ENCODE results near the gene CTSF. TPM values are rescaled to one million over a fixed set of nuclear protein-coding genes. Genes with fewer than 3 reads are reported as not detected.
A peak's percentile ranks its signal among the peaks of the same experiment; 100 is the strongest.
"Not testable (repeated sequence)": the region's sequence is repeated elsewhere in the genome, so short reads cannot be mapped to it uniquely, and the experiment has no call there.

CTSF gene
- total RNA-seq, 2 donors from 2014 or later, result 5.0 to 18.6 TPM

DNA sequence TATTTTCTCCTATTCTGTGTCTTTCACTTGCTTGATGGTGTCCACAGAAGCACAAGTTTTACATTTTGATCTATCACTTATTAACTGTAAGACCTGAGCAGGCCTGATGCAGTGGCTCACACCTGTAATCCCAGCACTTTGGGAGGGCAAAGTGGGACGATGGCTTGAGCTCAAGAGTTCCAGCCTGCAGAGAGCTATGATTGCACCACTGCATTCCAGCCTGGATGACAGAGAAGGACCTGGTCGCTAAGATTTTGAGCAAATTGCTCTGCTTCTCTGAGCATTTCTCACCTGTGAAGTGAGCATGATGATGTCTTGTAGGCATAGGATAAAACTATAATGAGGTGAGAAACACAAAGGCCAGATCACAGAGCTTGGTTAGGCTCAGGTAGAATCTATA, 17.7 kb upstream of the CTSF start:
- no peaks in the 10 kb centered on the region for H3K4me1 Mint-ChIP-seq
- Histone ChIP-seq H3K27me3 (ENCODE audit: control insufficient read depth, insufficient read depth, low read length, poor library complexity, severe bottlenecking) (no peaks in the 10 kb centered on the region), H3K4me3 (ENCODE audit: low read length) (no peak overlapping the region), H3K36me3 (ENCODE audit: control insufficient read depth, insufficient read depth, low read length) (no peaks in the 10 kb centered on the region), H3K4me1 (ENCODE audit: control insufficient read depth, insufficient read depth, low read length) (no peaks in the 10 kb centered on the region), H3K27ac (ENCODE audit: low read depth, low read length) (no peak overlapping the region), H3K9ac (ENCODE audit: extremely low read depth, low read length, poor library complexity, severe bottlenecking) (no peak overlapping the region), H3K9me3 (ENCODE audit: control insufficient read depth, low read length) (peaks cover 25% of the 10 kb centered on the region)
- peaks cover 60% of the 10 kb centered on the region for H3K9me3 Mint-ChIP-seq
- WGBS, 2 experiments (ENCODE audit: insufficient coverage in 1 of 2, insufficient read length in 1 of 2), result 51 to 78% methylated on average over 2 of the region's 2 CpGs
- no peak for DNase-seq
- peaks cover 1% of the 10 kb centered on the region for H3K36me3 Mint-ChIP-seq (ENCODE audit: low read depth)
- no peak overlapping the region for H3K4me3 Mint-ChIP-seq
- peaks cover 22% of the 10 kb centered on the region for H3K27me3 Mint-ChIP-seq (ENCODE audit: insufficient read depth)
- H3K27ac Mint-ChIP-seq, result no peak overlapping the region
- no peak for TF ChIP-seq CTCF (conservative IDR thresholded peaks at IDR 0.05)

DNA sequence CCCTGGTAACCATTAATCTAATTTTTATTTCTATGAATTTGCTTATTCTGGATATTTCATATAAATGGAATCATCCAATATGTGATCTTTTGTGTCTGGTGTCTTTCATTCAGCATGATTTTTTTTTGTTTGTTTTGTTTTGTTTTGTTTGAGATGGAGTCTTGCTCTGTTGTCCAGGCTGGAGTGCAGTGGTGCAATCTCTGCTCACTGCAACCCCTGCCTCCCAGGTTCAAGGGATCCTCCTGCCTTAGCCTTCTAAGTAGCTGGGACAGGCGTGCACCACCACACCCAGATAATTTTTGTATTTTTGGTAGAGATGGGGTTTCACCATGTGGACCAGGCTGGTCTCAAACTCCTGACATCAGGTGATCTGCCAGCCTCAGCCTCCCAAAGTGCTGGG, 17.0 kb upstream of the CTSF start:
- H3K9me3 Mint-ChIP-seq, result peaks cover 57% of the 10 kb centered on the region
- not testable (repeated sequence) for H3K4me3 Mint-ChIP-seq; H3K27ac Mint-ChIP-seq; H3K4me3 ChIP-seq (ENCODE audit: low read length); H3K9ac ChIP-seq (ENCODE audit: extremely low read depth, low read length, poor library complexity, severe bottlenecking); H3K36me3 ChIP-seq (ENCODE audit: control insufficient read depth, insufficient read depth, low read length); H3K4me1 ChIP-seq (ENCODE audit: control insufficient read depth, insufficient read depth, low read length); H3K36me3 Mint-ChIP-seq (ENCODE audit: low read depth); H3K27me3 ChIP-seq (ENCODE audit: control insufficient read depth, insufficient read depth, low read length, poor library complexity, severe bottlenecking); H3K4me1 Mint-ChIP-seq; DNase-seq; H3K27ac ChIP-seq (ENCODE audit: low read depth, low read length)
- peaks cover 20% of the 10 kb centered on the region for H3K27me3 Mint-ChIP-seq (ENCODE audit: insufficient read depth)
- peaks cover 18% of the 10 kb centered on the region for H3K9me3 ChIP-seq (ENCODE audit: control insufficient read depth, low read length)
- WGBS, 2 experiments (ENCODE audit: insufficient coverage in 1 of 2, insufficient read length in 1 of 2), result 88% methylated on average over 1 of the region's 1 CpG; no CpG with 5 or more reads in 1 of the 2 experiments

GRCh38 chr11:66582565-66583147, 14.2 kb upstream of the CTSF start:
- H3K27ac ChIP-seq (ENCODE audit: low read depth, low read length); H3K9ac ChIP-seq (ENCODE audit: extremely low read depth, low read length, poor library complexity, severe bottlenecking): not testable (repeated sequence)

DNA sequence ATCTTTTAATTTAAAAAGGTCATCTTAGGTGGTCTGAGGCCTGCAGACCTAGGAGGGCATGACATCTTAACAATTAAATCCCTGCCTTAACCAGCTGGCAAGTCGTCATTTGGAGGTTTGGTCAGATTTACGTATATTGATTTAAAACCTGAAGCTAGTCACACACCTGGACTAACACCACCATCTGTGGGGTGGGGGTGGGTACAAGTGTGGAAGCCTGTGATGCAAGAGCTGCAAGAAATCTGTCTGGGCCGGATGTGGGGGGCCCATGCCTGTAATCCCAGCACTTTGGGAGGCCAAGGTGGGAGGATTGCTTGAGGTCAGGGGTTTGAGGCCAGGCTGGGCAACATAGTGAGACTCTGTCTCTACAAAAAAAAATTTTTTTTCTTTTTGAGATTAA, 12.9 kb upstream of the CTSF start:
- Mint-ChIP-seq H3K36me3 (ENCODE audit: low read depth) (peaks cover 1% of the 10 kb centered on the region), H3K27me3 (ENCODE audit: insufficient read depth) (peaks cover 27% of the 10 kb centered on the region), H3K4me1 (peaks cover 5% of the 10 kb centered on the region), H3K4me3 (no peak overlapping the region), H3K27ac (no peak overlapping the region), H3K9me3 (peaks cover 42% of the 10 kb centered on the region)
- Histone ChIP-seq H3K9me3 (ENCODE audit: control insufficient read depth, low read length) (peaks cover 11% of the 10 kb centered on the region), H3K27me3 (ENCODE audit: control insufficient read depth, insufficient read depth, low read length, poor library complexity, severe bottlenecking) (no peaks in the 10 kb centered on the region), H3K4me3 (ENCODE audit: low read length) (no peak overlapping the region), H3K36me3 (ENCODE audit: control insufficient read depth, insufficient read depth, low read length) (no peaks in the 10 kb centered on the region), H3K4me1 (ENCODE audit: control insufficient read depth, insufficient read depth, low read length) (no peaks in the 10 kb centered on the region), H3K9ac (ENCODE audit: extremely low read depth, low read length, poor library complexity, severe bottlenecking) (no peak overlapping the region), H3K27ac (ENCODE audit: low read depth, low read length) (no peak overlapping the region)
- no peak for TF ChIP-seq CTCF (conservative IDR thresholded peaks at IDR 0.05)
- no peak for DNase-seq
- 90 to 100% methylated on average over 1 to 3 of the region's 3 CpGs for WGBS, 2 experiments (ENCODE audit: insufficient coverage in 1 of 2, insufficient read length in 1 of 2)

More at GRCh38 chr11:66582565-66583147, 14.2 kb upstream of the CTSF start:
- peaks cover 50% of the 10 kb centered on the region for H3K9me3 Mint-ChIP-seq
- peaks cover 11% of the 10 kb centered on the region for H3K9me3 ChIP-seq (ENCODE audit: control insufficient read depth, low read length)
- peaks cover 31% of the 10 kb centered on the region for H3K27me3 Mint-ChIP-seq (ENCODE audit: insufficient read depth)
- not testable (repeated sequence) for H3K4me1 Mint-ChIP-seq; H3K36me3 Mint-ChIP-seq (ENCODE audit: low read depth); H3K4me3 ChIP-seq (ENCODE audit: low read length); H3K4me3 Mint-ChIP-seq; H3K27me3 ChIP-seq (ENCODE audit: control insufficient read depth, insufficient read depth, low read length, poor library complexity, severe bottlenecking); H3K4me1 ChIP-seq (ENCODE audit: control insufficient read depth, insufficient read depth, low read length); H3K27ac Mint-ChIP-seq; H3K36me3 ChIP-seq (ENCODE audit: control insufficient read depth, insufficient read depth, low read length)
- 87 to 90% methylated on average over 3 of the region's 3 CpGs for WGBS, 2 experiments (ENCODE audit: insufficient coverage in 1 of 2, insufficient read length in 1 of 2)
- DNase-seq, result peak; percentile 77
